Measurements from ENCODE around the gene KDM3A.

Gene KDM3A

GRCh38 chr2:86440631-86441391 lies at the start of gene KDM3A:
Gene KDM3A (plus strand): TSS chr2:86441371. CDS start chr2:86442048, 677 bp downstream.
- peak; percentile 100 for DNase-seq

GRCh38 chr2:86392873-86393518 lies 48.2 kb upstream of the KDM3A start:
- DNase-seq = no peak

DNA sequence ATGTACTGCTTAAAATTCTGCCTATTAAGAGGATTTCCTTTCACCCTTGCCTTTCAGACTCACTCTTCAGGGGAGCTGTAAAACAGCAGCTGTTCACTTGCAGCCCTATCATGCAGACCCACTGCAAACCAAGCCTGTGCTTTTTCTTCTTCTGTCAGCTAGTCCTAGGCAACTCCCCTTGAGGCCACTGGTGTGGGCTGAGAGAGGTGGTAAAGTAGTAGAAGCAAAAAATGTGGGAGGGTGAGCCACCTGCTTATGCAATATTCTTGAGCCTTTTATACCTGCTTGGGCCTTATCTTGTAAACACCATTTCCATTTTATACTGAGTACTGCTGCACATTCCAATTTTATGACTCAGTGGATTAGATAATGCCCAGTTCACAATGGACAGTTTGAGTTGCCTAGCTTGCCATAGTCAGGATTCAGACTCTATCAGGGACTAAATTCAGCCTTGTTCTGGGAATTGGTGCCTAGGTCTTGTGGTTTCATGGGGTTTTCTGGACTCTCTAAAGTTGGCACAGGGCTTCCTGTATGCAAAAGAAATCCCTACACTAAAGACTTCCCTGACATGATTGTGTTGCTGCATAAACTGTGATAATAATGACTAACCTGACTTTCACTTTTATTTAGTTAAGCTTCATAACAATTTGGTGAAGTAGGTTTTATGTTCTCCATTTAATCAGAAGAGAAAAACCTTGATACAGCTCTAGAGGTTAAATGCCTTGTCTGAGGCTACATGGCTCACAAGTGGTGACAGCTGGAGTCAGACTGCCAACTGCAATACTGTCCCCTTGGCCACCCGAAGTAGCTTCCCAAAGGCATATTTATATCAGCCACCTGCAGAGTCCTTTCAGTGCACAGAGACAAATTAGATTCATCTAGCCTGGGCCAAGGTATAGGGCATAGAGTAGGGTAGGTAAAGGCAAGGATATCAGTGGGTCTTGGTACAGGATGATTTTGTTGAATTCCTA lies 47.4 kb upstream of the KDM3A start:
- DNase-seq = no peak

- DNase-seq = peak; percentile 5
Measured at GRCh38 chr2:86396291-86396785, 44.8 kb upstream of the KDM3A start.

GRCh38 chr2:86397986-86398385 lies 43.2 kb upstream of the KDM3A start:
- no peak for DNase-seq

- no peak for DNase-seq
Measured at GRCh38 chr2:86398500-86399474, 42.4 kb upstream of the KDM3A start.

GRCh38 chr2:86400321-86400720 lies 40.9 kb upstream of the KDM3A start:
- DNase-seq = no peak

DNA sequence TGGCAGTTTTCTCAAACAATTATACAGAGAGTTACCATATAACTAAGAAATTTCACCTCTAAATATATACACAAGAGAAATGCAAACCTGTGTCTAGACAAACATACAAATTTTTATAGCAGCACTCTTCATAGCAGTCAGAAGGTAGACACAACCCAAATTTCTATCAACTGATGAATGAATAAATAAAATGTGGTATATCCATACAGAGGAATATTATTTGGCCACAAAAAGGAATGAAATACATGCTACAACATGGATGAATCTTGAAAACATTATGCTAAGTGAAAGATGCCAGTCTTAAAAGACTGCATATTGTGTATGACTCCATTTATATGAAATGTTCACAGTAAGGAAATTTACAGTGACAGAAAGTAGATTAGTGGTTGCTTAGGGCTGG lies 30.6 kb upstream of the KDM3A start:
- DNase-seq = no peak

DNA sequence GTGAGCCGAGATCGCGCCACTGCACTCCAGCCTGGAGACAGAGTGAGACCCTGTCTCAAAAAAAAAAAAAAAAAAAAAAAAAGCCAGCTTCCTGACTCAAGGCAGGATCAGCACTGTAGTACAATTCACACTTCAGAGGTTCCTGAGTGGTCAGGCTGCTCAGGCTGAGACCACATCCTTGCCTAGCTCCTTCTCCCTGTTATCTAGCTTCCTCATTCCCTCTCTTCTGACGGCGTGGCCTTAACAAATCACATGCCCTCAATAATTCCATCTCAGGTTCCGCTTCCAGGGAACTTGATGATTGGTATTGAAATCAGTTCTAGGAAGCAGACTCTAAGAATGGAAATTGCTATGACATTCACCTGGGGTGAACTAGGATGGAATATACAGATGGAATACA lies 29.8 kb upstream of the KDM3A start:
- DNase-seq = no peak

GRCh38 chr2:86412007-86412406 lies 29.2 kb upstream of the KDM3A start:
- DNase-seq = no peak

DNA sequence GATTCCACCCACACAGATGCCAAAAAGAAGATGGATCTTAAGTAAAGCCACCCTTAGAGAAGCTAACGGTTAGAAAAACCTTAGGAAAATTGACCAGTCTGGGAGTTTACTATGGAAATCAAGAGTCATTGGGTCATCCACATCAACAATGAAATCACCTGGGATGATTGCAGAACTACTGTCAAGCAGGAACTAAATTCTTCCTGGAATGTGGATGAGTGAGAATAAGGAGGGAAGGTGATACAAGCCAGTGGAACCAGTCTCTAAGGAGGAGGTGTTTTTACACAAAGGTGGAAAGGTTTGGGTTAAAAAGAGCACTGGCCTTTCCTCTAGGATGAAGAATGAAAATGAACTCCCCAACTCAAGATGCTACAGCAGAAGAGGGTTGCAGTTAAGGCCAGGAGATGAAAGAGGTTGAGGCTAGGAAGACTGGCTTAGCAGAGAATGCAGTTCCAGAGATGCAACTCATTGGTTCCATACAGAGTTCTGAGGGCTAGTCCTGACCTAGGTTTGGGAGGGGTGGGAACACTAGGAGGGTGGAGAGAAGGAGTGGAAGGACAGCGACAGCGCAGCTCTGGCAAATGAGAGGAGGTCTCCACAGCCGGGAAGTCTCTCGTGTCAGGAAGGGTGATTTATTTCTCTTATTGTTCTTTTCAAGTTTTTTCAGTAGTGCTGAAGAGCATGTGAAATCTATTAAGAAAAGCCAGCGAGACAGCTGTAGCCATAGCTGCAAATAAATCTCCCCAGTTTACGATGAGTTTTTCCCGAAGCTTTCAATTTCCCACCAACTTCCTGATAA lies 27.7 kb upstream of the KDM3A start:
- DNase-seq = no peak

- DNase-seq = no peak
Measured at GRCh38 chr2:86414996-86415395, 26.2 kb upstream of the KDM3A start.

DNA sequence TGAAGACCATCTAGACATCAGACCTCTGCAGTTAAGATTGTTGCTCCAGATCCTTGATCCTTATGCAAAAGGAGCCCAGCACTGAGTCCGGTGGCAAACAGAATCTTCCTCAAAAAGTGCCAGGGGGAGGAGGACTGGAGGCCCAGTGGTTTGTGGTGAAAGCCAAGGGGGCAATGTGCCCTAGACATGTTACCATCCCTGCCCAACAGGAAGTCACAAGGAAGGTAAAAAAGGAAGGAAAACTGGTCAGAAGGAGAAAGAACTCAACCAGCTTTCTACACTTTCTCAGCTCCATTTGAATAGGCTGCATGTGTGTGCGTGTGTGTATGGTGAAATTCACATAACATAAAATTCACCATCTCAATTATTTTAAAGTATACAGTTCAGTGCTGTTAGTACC lies 25.0 kb upstream of the KDM3A start:
- no peak for DNase-seq

DNA sequence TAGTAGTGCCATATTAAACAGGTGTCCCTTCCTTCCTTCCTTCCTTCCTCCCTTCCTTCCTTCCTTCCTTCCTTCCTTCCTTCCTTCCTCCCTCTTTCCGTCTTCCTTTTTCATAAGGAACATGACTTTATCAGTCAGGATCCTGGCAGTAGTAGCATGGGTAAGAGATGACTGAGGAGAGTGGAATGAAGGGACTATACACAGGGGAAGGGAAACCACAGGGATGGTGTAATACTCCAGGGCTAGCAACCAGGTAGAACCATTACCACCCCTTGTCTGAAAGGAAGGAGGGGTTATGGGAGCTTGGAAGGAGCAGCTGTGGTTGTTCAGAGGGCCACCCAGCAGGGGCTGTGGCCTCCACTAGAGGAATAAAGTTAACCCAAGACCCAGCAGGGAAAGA lies 23.2 kb upstream of the KDM3A start:
- DNase-seq = no peak

- DNase-seq = no peak
Measured at GRCh38 chr2:86420913-86421312, 20.3 kb upstream of the KDM3A start.

DNA sequence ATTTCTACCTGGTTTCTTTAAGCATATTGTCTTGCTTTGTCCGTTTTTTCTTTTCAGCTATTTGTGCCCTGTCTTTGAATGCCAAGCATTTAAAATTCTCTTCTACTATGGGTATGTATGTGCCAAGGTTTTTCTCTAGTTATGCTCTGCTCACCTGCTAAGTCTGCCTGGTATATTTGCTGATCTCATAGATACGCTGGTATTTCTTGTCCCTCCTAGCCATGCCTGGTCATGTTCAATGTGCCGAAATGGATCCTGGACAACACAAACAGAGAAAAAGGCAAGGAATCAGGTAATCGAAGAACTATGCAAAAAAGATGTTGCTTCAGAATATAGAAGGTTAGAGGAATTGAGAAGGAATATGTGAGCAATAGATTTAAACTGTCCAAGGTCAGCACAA lies 14.9 kb upstream of the KDM3A start:
- no peak for DNase-seq

- DNase-seq = no peak
Measured at GRCh38 chr2:86429335-86429734, 11.8 kb upstream of the KDM3A start.

GRCh38 chr2:86430368-86430767 lies 10.8 kb upstream of the KDM3A start:
- no peak for DNase-seq

- no peak for DNase-seq
Measured at GRCh38 chr2:86433137-86433536, 8.0 kb upstream of the KDM3A start.

- DNase-seq = no peak
Measured at GRCh38 chr2:86434290-86434689, 6.9 kb upstream of the KDM3A start.

DNA sequence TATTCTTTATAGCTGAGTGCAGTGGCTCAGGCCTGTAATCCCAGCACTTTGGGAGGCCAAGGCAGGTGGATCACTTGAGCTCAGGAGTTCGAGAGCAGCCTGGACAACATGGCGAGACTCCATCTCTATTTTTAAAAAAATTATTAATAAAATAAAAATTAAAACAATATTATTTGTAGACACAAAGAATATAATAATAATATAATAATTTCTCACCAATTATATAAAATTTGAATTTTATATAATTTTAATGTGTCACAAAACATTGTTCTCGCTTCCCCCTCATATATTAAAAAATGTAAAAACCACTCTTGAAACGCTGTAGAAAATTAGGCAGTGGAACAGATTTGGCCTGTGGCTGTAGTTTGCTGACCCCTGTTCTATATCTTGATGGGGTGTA lies 5.6 kb upstream of the KDM3A start:
- no peak for DNase-seq

Measured in CD4-positive, alpha-beta T cell treated with Interleukin-17A for 4 hours (primary cell).